ENCODE results near the gene RAI14.

- TF ChIP-seq, protein P1, sequence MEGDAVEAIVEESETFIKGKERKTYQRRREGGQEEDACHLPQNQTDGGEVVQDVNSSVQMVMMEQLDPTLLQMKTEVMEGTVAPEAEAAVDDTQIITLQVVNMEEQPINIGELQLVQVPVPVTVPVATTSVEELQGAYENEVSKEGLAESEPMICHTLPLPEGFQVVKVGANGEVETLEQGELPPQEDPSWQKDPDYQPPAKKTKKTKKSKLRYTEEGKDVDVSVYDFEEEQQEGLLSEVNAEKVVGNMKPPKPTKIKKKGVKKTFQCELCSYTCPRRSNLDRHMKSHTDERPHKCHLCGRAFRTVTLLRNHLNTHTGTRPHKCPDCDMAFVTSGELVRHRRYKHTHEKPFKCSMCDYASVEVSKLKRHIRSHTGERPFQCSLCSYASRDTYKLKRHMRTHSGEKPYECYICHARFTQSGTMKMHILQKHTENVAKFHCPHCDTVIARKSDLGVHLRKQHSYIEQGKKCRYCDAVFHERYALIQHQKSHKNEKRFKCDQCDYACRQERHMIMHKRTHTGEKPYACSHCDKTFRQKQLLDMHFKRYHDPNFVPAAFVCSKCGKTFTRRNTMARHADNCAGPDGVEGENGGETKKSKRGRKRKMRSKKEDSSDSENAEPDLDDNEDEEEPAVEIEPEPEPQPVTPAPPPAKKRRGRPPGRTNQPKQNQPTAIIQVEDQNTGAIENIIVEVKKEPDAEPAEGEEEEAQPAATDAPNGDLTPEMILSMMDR (conservative IDR thresholded peaks at IDR 0.05; ENCODE audit: low read length), result no peak
- no peak for TF ChIP-seq EZH2phosphoT487 (IDR thresholded peaks at IDR 0.05; ENCODE audit: borderline replicate concordance, low read depth, low read length)
Measured at GRCh38 chr5:34842554-34842953, 186.4 kb downstream of the RAI14 start.
